PC-3 (cell line): ENCODE data around the gene TESMIN.

Experiments used
- EZH2 ChIP-seq: fragments of 300-600 bp; sonication (generic); IDR thresholded peaks from one replicate; pipeline ENCODE4 v1.6.1; 2017; ENCODE audit warnings: antibody characterized with exemption, mild to moderate bottlenecking, low read length; ENCODE audit not compliant: unreplicated experiment
- EZH2phosphoT487 ChIP-seq: fragments of 300-600 bp; sonication (generic); IDR thresholded peaks from 2 replicates; pipeline ENCODE4 v1.6.1; 2018; ENCODE audit warnings: mild to moderate bottlenecking, antibody characterized with exemption, low read length, borderline replicate concordance
- TF ChIP-seq, protein P1 (sequence below): fragments of 300-600 bp; sonication (generic); conservative IDR thresholded peaks from 2 replicates; pipeline ENCODE4 v1.5.1; 2017; ENCODE audit warnings: antibody characterized with exemption, low read depth, mild to moderate bottlenecking, low read length

DNA sequence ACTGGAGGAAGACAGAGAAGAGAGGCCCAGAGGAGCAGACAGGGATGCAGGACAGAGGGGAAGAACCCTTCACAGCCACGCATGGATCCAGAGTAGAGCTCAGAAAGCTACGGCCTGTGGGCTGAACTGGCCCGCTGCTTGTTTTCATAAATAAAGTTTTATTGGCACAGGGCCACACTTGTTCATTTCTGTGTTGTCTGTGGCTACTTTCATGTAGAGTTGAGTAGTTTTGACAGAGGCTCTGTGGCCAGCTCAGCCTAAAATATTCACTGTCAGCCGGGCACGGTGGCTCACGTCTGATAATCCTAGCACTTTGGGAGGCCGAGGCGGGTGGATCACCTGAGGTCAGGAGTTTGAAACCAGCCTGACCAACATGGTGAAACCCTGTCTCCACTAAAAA is 93.2 kb downstream of the TESMIN start:
- TF ChIP-seq, protein P1, sequence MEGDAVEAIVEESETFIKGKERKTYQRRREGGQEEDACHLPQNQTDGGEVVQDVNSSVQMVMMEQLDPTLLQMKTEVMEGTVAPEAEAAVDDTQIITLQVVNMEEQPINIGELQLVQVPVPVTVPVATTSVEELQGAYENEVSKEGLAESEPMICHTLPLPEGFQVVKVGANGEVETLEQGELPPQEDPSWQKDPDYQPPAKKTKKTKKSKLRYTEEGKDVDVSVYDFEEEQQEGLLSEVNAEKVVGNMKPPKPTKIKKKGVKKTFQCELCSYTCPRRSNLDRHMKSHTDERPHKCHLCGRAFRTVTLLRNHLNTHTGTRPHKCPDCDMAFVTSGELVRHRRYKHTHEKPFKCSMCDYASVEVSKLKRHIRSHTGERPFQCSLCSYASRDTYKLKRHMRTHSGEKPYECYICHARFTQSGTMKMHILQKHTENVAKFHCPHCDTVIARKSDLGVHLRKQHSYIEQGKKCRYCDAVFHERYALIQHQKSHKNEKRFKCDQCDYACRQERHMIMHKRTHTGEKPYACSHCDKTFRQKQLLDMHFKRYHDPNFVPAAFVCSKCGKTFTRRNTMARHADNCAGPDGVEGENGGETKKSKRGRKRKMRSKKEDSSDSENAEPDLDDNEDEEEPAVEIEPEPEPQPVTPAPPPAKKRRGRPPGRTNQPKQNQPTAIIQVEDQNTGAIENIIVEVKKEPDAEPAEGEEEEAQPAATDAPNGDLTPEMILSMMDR = no peak
- TF ChIP-seq EZH2 (no peak), EZH2phosphoT487 (no peak)
